ENCODE results near the gene PSMD12. TPM values are rescaled to one million over a fixed set of nuclear protein-coding genes. Genes with fewer than 3 reads are reported as not detected.

PSMD12 gene
- total RNA-seq, 1 experiment from 2014 or later: 90.5 TPM

DNA sequence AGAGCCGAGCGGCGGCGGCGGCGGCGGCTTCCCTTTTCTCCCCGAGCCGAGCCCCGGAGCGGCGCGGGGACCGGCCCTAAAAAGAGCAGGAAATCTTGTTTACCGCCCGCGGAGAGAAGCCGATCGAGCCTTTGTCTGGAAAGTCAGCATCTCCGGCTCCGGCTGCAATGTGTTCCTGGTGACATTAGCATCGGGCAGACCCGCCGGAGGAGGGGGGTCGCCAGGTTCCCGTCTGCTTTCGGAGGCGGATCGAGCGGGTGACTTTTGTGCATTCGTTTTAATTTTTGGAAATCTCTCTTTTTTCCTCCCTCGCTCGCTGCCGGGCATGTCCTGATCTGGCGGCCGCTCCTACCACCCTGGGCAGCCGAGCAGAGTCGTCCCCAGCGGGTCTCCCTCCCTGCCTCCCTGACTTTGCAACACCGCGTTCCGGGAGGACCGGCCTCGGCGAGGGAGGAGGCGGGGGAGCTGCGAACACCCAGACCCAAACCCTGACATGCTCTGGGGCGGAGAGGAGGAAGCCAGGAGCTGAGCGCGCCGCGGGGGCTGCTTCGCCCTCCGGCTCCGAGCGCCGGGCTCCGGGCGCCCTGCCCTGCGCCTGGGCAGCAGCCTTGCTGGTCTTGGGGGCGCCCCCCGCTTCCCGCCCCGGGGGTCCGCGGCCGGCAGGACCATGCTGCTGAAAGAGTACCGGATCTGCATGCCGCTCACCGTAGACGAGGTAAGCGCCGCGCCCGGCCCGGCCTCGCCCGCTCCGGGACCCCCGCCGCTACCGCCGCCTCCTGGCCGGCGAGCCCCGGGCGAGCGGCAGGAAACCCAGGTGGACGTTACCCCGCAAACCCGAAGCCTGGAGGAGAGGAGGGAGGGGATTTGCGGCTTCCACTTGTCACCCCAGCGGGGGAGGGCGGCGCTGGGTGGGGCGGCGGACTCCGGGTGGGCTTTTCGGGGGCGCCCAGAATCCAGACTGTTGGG is 11.4 kb upstream of the PSMD12 start:
- Histone ChIP-seq H3K27me3 (ENCODE audit: insufficient read depth, low read length) (no peaks in the 10 kb centered on the region), H4K8ac (replicated peaks; ENCODE audit: insufficient read length, low read depth, low read length) (no peak overlapping the region), H2BK120ac (ENCODE audit: low read depth, low read length, poor library complexity, severe bottlenecking) (no peak overlapping the region), H3K4ac (ENCODE audit: low read depth, low read length) (no peak overlapping the region; the same call in 1 of the 2 replicates), H3K79me2 (ENCODE audit: insufficient read depth, low read length) (peaks cover 3% of the 10 kb centered on the region; the same call in 1 of the 2 replicates), H4K20me1 (ENCODE audit: control insufficient read depth, insufficient read depth, insufficient read length) (no peaks in the 10 kb centered on the region), H4K5ac (ENCODE audit: insufficient read length, low read depth, low read length) (no peak overlapping the region), H2BK20ac (ENCODE audit: low read depth, low read length, poor library complexity, severe bottlenecking) (no peak overlapping the region), H3K4me1 (ENCODE audit: insufficient read depth, low read length) (peaks cover 2% of the 10 kb centered on the region; the same call in 1 of the 2 replicates), H4K91ac (ENCODE audit: insufficient read length, low read depth, low read length) (no peak overlapping the region), H3K27ac (ENCODE audit: insufficient read length, low read depth, low read length) (peak overlapping the region; percentile 72), H3K79me1 (ENCODE audit: insufficient read depth, low read depth, low read length, poor library complexity, severe bottlenecking) (no peaks in the 10 kb centered on the region), H2BK5ac (ENCODE audit: insufficient read length, low read length) (no peak overlapping the region), H3K4me2 (ENCODE audit: insufficient read depth, insufficient read length, low read length) (peak overlapping the region; percentile 59), H2AFZ (ENCODE audit: low read length) (no peak overlapping the region), H3K9ac (ENCODE audit: extremely low read depth, insufficient read length, low read length) (peak overlapping the region; percentile 59), H3K23ac (ENCODE audit: insufficient read length, low read depth, low read length) (no peak overlapping the region), H3K23me2 (ENCODE audit: insufficient read length, low read depth, low read length, poor library complexity, severe bottlenecking) (peaks cover 11% of the 10 kb centered on the region), H2BK15ac (ENCODE audit: low read depth, low read length) (peak overlapping the region; percentile 73; the same call in 1 of the 2 replicates), H3T11ph (ENCODE audit: low read length) (no peak overlapping the region), H2BK12ac (ENCODE audit: insufficient read length, low read depth, low read length) (no peak overlapping the region), H3K18ac (ENCODE audit: insufficient read length, low read depth, low read length) (peak overlapping the region; percentile 63), H3K9me3 (ENCODE audit: control insufficient read depth, low read depth, low read length) (no peaks in the 10 kb centered on the region), H2AK5ac (ENCODE audit: insufficient read length, low read length) (no peak overlapping the region), H3K56ac (ENCODE audit: insufficient read length, low read depth, low read length) (no peak overlapping the region), H3K14ac (ENCODE audit: insufficient read depth, low read length) (peak overlapping the region; percentile 94)
- H3K4me3 Mint-ChIP-seq: peak overlapping the region; percentile 84 to 87
- peak; percentile 74 for DNase-seq
- TF ChIP-seq, protein P1, sequence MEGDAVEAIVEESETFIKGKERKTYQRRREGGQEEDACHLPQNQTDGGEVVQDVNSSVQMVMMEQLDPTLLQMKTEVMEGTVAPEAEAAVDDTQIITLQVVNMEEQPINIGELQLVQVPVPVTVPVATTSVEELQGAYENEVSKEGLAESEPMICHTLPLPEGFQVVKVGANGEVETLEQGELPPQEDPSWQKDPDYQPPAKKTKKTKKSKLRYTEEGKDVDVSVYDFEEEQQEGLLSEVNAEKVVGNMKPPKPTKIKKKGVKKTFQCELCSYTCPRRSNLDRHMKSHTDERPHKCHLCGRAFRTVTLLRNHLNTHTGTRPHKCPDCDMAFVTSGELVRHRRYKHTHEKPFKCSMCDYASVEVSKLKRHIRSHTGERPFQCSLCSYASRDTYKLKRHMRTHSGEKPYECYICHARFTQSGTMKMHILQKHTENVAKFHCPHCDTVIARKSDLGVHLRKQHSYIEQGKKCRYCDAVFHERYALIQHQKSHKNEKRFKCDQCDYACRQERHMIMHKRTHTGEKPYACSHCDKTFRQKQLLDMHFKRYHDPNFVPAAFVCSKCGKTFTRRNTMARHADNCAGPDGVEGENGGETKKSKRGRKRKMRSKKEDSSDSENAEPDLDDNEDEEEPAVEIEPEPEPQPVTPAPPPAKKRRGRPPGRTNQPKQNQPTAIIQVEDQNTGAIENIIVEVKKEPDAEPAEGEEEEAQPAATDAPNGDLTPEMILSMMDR (conservative IDR thresholded peaks at IDR 0.05): no peak; the same call in 2 of the 3 replicates
- no CpG with 5 or more reads among the region's 100 CpGs for WGBS (ENCODE audit: extremely low coverage, insufficient read length, low lambda C conversion rate)
- peaks cover 8 to 12% of the 10 kb centered on the region in 2 experiments for H3K9me3 Mint-ChIP-seq
- peak overlapping the region in 1 of 3 experiments; percentile 79; a peak in 2 of 7 replicates for H3K27ac Mint-ChIP-seq
- H3K4me1 Mint-ChIP-seq: peaks cover 31 to 34% of the 10 kb centered on the region in 2 experiments
- peaks cover 17 to 21% (median 18%) of the 10 kb centered on the region in 3 experiments for H3K36me3 Mint-ChIP-seq (ENCODE audit: insufficient read depth in 1 of 3, low read depth in 3 of 3)
- no peaks in the 10 kb centered on the region for H3K27me3 Mint-ChIP-seq (ENCODE audit: low read depth)

Measured in H9 (cell line).